HG03457 (cell line): ENCODE measurements around the gene RPS5.
"Not testable (repeated sequence)": the region's sequence is repeated elsewhere in the genome, so short reads cannot be mapped to it uniquely, and the experiment has no call there.

Experiments used
- ATAC-seq: cut with Tn5 transposase; IDR thresholded peaks from one replicate; pipeline ENCODE4 v1.9.1; 2021; ENCODE audit warnings: moderate number of reproducible peaks; ENCODE audit not compliant: unreplicated experiment

RPS5 gene

GRCh38 chr19:58356766-58357480, 30.1 kb upstream of the RPS5 start:
- ATAC-seq = no peak

- no peak for ATAC-seq
Observed at GRCh38 chr19:58357481-58358145, 29.5 kb upstream of the RPS5 start.

GRCh38 chr19:58361900-58362271, 25.2 kb upstream of the RPS5 start:
- no peak for ATAC-seq

DNA sequence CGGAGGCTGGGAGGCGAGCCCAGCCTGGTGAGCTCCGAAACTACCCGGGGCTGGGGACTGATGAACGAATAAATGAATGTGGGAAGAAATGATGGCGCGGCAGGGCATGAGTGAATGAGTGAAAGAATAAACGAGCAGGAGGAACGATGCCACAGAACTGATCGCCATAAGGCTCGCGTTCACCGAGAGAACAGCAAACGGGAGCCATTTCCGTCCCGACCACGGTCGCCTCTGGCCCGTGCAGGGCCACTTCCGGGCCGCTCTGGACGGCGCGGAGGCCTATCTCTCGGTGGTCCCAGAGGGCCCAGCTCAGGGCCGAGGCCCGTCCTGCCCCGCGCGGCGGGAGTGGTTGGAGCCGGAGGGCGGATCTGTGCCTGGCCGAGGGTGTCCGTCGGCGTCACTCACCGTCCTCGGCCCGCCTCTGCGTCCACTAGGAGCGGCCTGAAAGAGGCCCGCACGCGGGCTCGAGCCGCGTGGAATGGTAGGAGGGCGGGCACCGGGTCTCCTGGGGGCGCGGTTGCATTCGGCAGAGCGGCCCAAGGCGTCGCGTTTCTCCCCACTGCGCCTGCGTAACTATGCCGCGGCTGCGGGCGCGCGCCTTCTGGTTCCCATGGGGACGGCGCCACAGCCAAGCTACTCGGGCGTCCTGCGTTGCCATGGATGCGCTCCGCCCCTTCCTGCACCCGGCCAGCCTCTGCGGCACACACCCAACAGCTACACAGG, 24.6 kb upstream of the RPS5 start, which contains the start of gene ZNF497:
Gene ZNF497, minus strand, starts transcription at position 480 of the 723 bp plus-strand sequence. CDS start 5,116 bp downstream, outside the sequence.
- ATAC-seq = peak; percentile 81

DNA sequence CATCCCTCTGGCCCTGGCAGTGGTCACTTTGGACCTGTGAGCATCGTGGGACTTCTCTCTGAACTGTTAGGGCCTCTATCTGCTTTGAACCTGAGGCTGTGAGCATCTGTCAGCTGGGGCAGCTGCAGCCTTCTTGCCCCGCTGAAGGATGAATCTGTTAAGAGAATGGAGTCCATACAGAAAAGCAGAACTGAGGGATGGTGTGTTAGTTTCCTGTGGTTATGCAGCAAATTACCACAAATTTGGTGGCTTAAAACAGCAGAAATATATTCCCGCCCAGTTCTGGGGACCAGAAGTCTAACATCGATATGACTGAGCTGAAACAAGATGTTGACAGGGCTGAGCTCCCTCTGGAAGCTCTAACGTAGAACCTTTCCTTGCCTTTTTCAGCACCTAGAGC, 22.9 kb upstream of the RPS5 start:
- no peak for ATAC-seq

DNA sequence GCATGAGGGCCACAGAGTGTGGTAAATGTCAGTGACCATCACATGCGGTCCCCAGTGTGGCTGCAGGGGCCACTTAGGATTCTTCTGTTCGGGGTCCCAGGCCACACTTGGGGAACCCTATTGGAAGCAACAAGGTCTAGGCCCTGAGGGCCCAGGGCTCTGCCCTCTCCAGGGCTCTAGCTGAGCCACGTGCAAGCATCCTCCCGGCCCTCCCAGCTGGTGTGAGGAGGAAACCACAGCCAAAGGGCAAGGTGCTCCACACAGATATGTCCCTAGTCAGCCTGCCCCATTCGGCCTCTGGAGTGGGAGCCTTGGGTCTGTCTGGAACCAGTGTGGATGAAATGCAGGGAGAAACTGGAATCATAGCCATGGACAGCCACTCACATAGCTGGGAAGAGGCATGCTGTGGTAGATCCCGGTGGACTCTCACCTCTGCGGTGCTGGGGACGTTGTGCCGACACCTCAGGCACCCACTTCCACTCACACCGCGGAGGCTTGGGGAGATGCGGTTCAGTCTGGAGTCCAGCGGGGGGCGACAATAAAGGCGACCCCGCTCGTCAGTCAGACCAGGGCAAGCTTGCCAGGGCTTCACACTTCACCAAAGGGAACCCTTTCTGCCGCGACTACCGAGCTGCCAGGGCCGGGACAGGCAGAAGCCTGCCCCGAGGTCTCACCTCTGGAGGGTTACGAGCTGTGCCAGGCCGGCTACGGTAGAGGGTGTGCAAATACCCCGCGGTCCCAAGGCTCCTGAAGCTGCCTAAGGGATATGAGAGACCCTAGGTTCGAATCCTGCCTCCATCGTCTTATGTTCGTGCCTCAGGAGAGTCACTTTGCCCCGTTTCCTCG, 20.3 kb upstream of the RPS5 start:
- no peak for ATAC-seq

DNA sequence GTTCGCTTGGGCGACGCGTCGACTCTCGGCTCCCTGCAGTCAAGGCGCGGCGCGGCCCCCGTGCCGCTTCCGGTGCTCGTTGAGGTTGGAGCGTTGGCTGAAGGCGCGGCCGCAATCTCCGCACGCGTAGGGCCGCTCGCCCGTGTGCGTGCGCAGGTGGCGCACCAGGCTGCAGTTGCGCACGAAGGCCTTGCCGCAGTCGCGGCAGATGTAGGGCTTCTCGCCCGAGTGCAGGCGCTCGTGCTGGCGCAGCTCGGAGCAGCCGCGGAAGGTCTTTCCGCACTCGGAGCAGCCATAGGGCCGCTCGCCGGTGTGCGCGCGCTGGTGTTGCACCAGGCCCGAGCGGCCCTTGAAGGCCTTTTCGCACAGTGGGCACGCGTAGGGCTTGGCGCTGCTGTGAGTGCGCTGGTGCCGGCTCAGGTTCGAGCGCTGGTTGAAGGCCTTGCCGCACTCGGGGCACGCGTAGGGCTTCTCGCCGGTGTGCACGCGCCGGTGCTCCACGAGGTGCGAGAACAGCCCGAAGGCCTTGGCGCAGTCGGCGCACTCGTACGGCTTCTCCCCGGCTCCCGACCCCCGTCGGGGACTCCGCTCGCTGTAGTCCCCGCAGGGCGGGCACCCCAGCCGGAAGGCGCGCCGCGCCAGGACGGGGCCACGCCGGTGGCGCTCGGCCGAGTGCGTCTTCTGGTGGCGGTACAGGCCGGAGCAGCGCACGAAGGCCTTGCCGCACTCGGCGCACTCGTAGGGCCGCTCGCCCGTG, 19.2 kb upstream of the RPS5 start:
- ATAC-seq = no peak

GRCh38 chr19:58368561-58369360, 18.3 kb upstream of the RPS5 start:
- no peak for ATAC-seq

GRCh38 chr19:58372311-58373133, 14.5 kb upstream of the RPS5 start:
- no peak for ATAC-seq

DNA sequence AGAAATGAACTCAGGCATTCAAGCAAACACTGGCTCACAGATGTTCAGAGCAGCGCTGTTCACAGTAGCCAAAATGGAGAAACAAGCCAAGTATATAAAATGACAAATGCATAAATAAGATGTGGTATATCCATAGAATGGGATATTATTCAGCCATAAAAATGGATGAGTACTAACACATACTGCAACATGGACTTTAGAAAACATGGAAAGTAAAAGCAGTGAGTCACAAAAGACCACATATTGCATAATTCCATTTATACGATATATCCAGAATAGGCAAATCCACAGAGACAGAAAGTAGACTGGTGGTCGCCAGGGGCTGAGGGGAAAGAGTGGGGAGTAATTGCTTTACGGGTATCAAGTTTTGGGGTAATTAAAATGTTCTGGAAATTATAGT, 12.9 kb upstream of the RPS5 start:
- no peak for ATAC-seq

GRCh38 chr19:58376724-58377123, 10.3 kb upstream of the RPS5 start:
- not testable (repeated sequence) for ATAC-seq

DNA sequence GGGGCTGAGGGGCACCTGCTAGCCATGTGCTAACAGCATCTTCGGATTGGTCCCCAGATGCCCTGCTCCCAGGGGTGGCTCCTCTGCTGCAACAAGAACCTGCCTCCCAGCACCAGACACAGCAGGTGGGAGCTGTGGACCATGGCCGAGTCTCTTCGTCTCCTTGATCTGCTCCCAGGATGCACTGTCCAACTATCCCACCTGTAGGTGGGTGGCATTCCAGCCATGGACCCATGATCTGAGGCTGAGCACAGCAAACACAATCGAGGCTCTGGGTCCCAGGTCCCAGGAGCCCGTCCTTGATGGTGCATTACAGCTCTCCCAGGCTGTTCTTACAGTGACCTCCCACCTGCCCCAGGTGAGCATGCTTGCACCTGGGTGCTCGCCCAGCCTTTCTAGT, 7.8 kb upstream of the RPS5 start:
- ATAC-seq = no peak

- ATAC-seq = no peak
Observed at GRCh38 chr19:58380037-58380661, 6.9 kb upstream of the RPS5 start.

- ATAC-seq = peak; percentile 70
Observed at GRCh38 chr19:58380662-58381459, 6.2 kb upstream of the RPS5 start, which contains the start of gene ZNF837. ZNF837 (minus strand) TSS chr19:58381030; CDS start chr19:58369332, 11,698 bp downstream.

DNA sequence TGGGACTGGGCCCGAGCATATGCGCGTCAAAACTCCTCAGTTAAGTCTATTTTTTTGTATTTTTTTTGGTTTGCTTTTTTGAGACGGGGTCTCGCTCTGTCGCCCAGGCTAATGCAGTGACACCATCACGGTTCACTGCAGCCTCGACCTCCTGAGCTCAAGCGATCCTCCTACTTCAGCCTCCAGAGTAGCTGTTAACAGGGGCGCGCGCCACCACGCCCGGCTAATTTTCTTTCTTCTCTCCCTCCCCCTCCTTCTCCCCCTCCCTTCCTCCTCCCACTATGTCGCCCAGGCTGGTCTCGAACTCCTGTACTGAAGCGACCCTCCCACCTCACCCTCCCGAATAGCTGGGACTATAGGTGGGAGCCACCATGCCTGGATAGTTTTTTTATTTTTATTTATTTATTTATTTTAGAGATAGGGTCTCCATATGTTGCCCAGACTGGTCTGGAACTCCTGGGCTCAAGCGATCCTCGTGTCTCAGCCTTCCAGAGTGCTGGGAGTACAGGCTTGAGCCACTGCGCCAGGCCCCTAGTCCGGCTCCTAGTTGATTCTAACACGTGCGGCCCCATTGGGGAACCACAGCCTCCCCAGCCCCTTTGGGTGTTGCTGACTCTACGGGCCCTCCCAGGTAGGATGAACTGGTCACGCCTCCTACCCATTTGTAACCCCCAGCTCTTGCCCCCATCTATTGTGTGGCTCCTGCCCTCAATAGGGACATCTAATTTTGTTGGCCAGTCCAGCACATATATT, 5.4 kb upstream of the RPS5 start:
- ATAC-seq = no peak

DNA sequence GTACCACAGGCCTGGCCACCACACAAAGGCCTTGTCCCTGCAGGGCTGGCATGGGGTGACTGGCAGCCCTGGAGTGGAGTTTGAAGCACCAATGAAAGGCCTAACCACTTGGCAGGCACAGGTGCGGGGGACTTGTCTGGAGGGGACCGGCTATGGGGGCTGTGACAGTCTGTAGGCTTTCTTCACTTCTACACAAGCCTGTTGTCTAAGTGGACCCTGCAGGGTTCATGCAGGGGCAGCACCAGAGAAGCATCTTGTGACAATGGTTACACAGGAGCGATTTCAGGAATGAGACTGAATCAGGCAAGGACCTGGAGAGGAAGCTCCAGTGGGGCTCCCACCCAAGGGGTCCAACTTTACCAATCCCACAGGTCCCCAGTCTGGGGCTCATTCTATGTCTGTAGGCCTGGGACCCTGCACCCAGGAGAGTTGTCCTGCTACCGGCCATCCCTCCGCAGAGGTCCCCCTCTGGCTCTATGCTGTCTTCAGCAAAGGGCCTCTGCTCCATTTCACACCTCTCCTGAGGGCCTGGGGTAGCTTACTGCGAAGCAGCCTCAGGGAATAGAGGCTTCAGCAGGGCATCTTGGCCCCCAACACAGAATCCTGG, 4.0 kb upstream of the RPS5 start:
- no peak for ATAC-seq
